ENCODE data around the gene PEX10.

PEX10 gene

GRCh38 chr1:2431103-2431502, 18.7 kb upstream of the PEX10 start:
- no peak for TF ChIP-seq EZH2phosphoT487 (IDR thresholded peaks at IDR 0.05; ENCODE audit: borderline replicate concordance)
- TF ChIP-seq CTCF (conservative IDR thresholded peaks at IDR 0.05; ENCODE audit: low read length), result no peak
- Histone ChIP-seq H3K4me1 (ENCODE audit: insufficient read depth, low read length, poor library complexity, severe bottlenecking) (no peaks in the 10 kb centered on the region), H3K4me2 (ENCODE audit: low read depth, low read length, poor library complexity, severe bottlenecking) (no peak overlapping the region), H3K4me3 (ENCODE audit: low read length, poor library complexity, severe bottlenecking) (no peak overlapping the region), H3K27me3 (ENCODE audit: insufficient read depth, low read length, poor library complexity, severe bottlenecking) (no peaks in the 10 kb centered on the region), H3K79me2 (ENCODE audit: insufficient read depth, low read length) (no peaks in the 10 kb centered on the region), H3K9me3 (ENCODE audit: insufficient read depth, low read depth, low read length) (peaks cover 2% of the 10 kb centered on the region; the same call in 1 of the 2 replicates), H3K9me2 (replicated peaks; ENCODE audit: low read depth, low read length) (no peaks in the 10 kb centered on the region), H3K9ac (ENCODE audit: low read depth, low read length, poor library complexity, severe bottlenecking) (no peak overlapping the region), H2AFZ (ENCODE audit: low read length) (no peak overlapping the region), H4K20me1 (ENCODE audit: insufficient read depth, low read length, poor library complexity, severe bottlenecking) (no peaks in the 10 kb centered on the region), H3K36me3 (ENCODE audit: insufficient read depth, low read length) (no peaks in the 10 kb centered on the region), H3F3A (ENCODE audit: low read depth) (no peaks in the 10 kb centered on the region)

- H3F3A ChIP-seq (ENCODE audit: low read depth), result no peaks in the 10 kb centered on the region
- no peaks in the 10 kb centered on the region for H3K9me2 ChIP-seq (replicated peaks; ENCODE audit: low read depth, low read length)
- H3K9me3 ChIP-seq (ENCODE audit: insufficient read depth, low read depth, low read length), result peaks cover 2% of the 10 kb centered on the region; the same call in 1 of the 2 replicates
- no peaks in the 10 kb centered on the region for H3K4me1 ChIP-seq (ENCODE audit: insufficient read depth, low read length, poor library complexity, severe bottlenecking)
- no peaks in the 10 kb centered on the region for H4K20me1 ChIP-seq (ENCODE audit: insufficient read depth, low read length, poor library complexity, severe bottlenecking)
- H3K36me3 ChIP-seq (ENCODE audit: insufficient read depth, low read length), result no peaks in the 10 kb centered on the region
- TF ChIP-seq EZH2phosphoT487 (IDR thresholded peaks at IDR 0.05; ENCODE audit: borderline replicate concordance), result no peak
- TF ChIP-seq CTCF (conservative IDR thresholded peaks at IDR 0.05; ENCODE audit: low read length), result no peak
- H3K9ac ChIP-seq (ENCODE audit: low read depth, low read length, poor library complexity, severe bottlenecking), result no peak overlapping the region
- no peak overlapping the region for H3K4me3 ChIP-seq (ENCODE audit: low read length, poor library complexity, severe bottlenecking)
- H2AFZ ChIP-seq (ENCODE audit: low read length), result no peak overlapping the region
- no peaks in the 10 kb centered on the region for H3K27me3 ChIP-seq (ENCODE audit: insufficient read depth, low read length, poor library complexity, severe bottlenecking)
- H3K4me2 ChIP-seq (ENCODE audit: low read depth, low read length, poor library complexity, severe bottlenecking), result no peak overlapping the region
- no peaks in the 10 kb centered on the region for H3K79me2 ChIP-seq (ENCODE audit: insufficient read depth, low read length)
Observed at GRCh38 chr1:2430592-2430973, 18.2 kb upstream of the PEX10 start.

- H3K4me2 ChIP-seq (ENCODE audit: low read depth, low read length, poor library complexity, severe bottlenecking), result no peak overlapping the region
- no peak overlapping the region for H3K9ac ChIP-seq (ENCODE audit: low read depth, low read length, poor library complexity, severe bottlenecking)
- no peaks in the 10 kb centered on the region for H3K27me3 ChIP-seq (ENCODE audit: insufficient read depth, low read length, poor library complexity, severe bottlenecking)
- no peak overlapping the region for H2AFZ ChIP-seq (ENCODE audit: low read length)
- H4K20me1 ChIP-seq (ENCODE audit: insufficient read depth, low read length, poor library complexity, severe bottlenecking), result no peaks in the 10 kb centered on the region
- H3K36me3 ChIP-seq (ENCODE audit: insufficient read depth, low read length), result no peaks in the 10 kb centered on the region
- H3K9me2 ChIP-seq (replicated peaks; ENCODE audit: low read depth, low read length), result no peaks in the 10 kb centered on the region
- H3F3A ChIP-seq (ENCODE audit: low read depth), result no peaks in the 10 kb centered on the region
- H3K4me1 ChIP-seq (ENCODE audit: insufficient read depth, low read length, poor library complexity, severe bottlenecking), result no peaks in the 10 kb centered on the region
- TF ChIP-seq EZH2phosphoT487 (IDR thresholded peaks at IDR 0.05; ENCODE audit: borderline replicate concordance), result no peak
- peak; percentile 45 for TF ChIP-seq CTCF (conservative IDR thresholded peaks at IDR 0.05; ENCODE audit: low read length)
- peaks cover 2% of the 10 kb centered on the region; the same call in 1 of the 2 replicates for H3K9me3 ChIP-seq (ENCODE audit: insufficient read depth, low read depth, low read length)
- H3K79me2 ChIP-seq (ENCODE audit: insufficient read depth, low read length), result no peaks in the 10 kb centered on the region
- H3K4me3 ChIP-seq (ENCODE audit: low read length, poor library complexity, severe bottlenecking), result no peak overlapping the region
Observed at GRCh38 chr1:2429780-2430591, 17.6 kb upstream of the PEX10 start.

Data from Loucy (cell line).